PC-3 (cell line): Measurements from ENCODE around the gene CALML6. TPM values are rescaled to one million over a fixed set of nuclear protein-coding genes. Genes with fewer than 3 reads are reported as not detected.

Experiments used
- ATAC-seq: fragments of 200-7000 bp; cut with Tn5 transposase; 2 replicates; pipeline ENCODE4 v1.9.1; 2020; ENCODE audit warnings: mild to moderate bottlenecking, moderate library complexity
- BruUV-seq: library from RNA; stranded (reverse); fragments of 400-500 nt; replicated peaks from 2 replicates; lab custom pipeline; 2021; lab: Mats Ljungman, UMichigan
- CTCF ChIA-PET: fragments of 300-600 bp; sonication (Branson Sonifier 250); formaldehyde crosslinking; loops from one replicate; lab custom pipeline; 2022; ENCODE audit warnings: antibody characterized with exemption; lab: Charles Lee
- POLR2A ChIA-PET: fragments of 300-600 bp; sonication (Branson Sonifier 250); formaldehyde crosslinking; loops from one replicate; lab custom pipeline; 2022; ENCODE audit warnings: antibody characterized with exemption; ENCODE audit not compliant: unreplicated experiment; lab: Charles Lee
- DNase-seq: peaks from one replicate; pipeline ENCODE4 v3.0.0-alpha.2; 2015
- H2AFZ ChIP-seq: fragments of 300-600 bp; sonication (generic); 2 replicates; pipeline ENCODE4 v1.6.0; 2016; ENCODE audit warnings: antibody characterized with exemption, low read length
- H3F3A ChIP-seq: fragments of 300-600 bp; sonication (generic); one replicate; pipeline ENCODE4 v1.6.0; 2017; ENCODE audit warnings: antibody characterized with exemption, low read length, control low read depth, mild to moderate bottlenecking; ENCODE audit not compliant: unreplicated experiment
- H3K27ac ChIP-seq: fragments of 300-600 bp; sonication (generic); 2 replicates; pipeline ENCODE4 v1.5.1; 2016; ENCODE audit warnings: mild to moderate bottlenecking, low read length
- H3K27me3 ChIP-seq: fragments of 300-600 bp; sonication (generic); 2 replicates; pipeline ENCODE4 v1.6.1; 2016; ENCODE audit warnings: low read length, mixed read lengths
- H3K36me3 ChIP-seq: fragments of 300-600 bp; sonication (generic); 2 replicates; pipeline ENCODE4 v1.6.1; 2016; ENCODE audit warnings: low read depth, mixed run types, low read length, mixed read lengths
- H3K4me1 ChIP-seq: fragments of 300-600 bp; sonication (generic); 2 replicates; pipeline ENCODE4 v1.5.1; 2016; ENCODE audit warnings: low read length; ENCODE audit not compliant: insufficient read depth
- H3K4me2 ChIP-seq: fragments of 300-600 bp; sonication (generic); 2 replicates; pipeline ENCODE4 v1.6.0; 2016; ENCODE audit warnings: low read length
- H3K4me3 ChIP-seq: fragments of 300-600 bp; sonication (generic); 2 replicates; pipeline ENCODE4 v1.5.1; 2016; ENCODE audit warnings: mild to moderate bottlenecking, low read length, mixed read lengths
- H3K79me2 ChIP-seq: fragments of 300-600 bp; sonication (generic); 2 replicates; pipeline ENCODE4 v1.6.1; 2017; ENCODE audit warnings: low read length, mixed read lengths
- H3K9ac ChIP-seq: fragments of 300-600 bp; sonication (generic); 2 replicates; pipeline ENCODE4 v1.6.0; 2016; ENCODE audit warnings: mild to moderate bottlenecking, low read length
- H3K9me2 ChIP-seq: fragments of 300-600 bp; sonication (generic); replicated peaks from 2 replicates; pipeline ENCODE4 v1.6.1; 2016; ENCODE audit warnings: mixed run types, low read length, mixed read lengths
- H3K9me3 ChIP-seq: fragments of 300-600 bp; sonication (generic); 2 replicates; pipeline ENCODE4 v1.6.1; 2016; ENCODE audit warnings: low read length, mixed read lengths
- H4K20me1 ChIP-seq: fragments of 300-600 bp; sonication (generic); 2 replicates; pipeline ENCODE4 v1.6.1; 2016; ENCODE audit warnings: low read length, mixed read lengths
- EZH2 ChIP-seq: fragments of 300-600 bp; sonication (generic); IDR thresholded peaks from one replicate; pipeline ENCODE4 v1.6.1; 2017; ENCODE audit warnings: antibody characterized with exemption, mild to moderate bottlenecking, low read length; ENCODE audit not compliant: unreplicated experiment
- EZH2phosphoT487 ChIP-seq: fragments of 300-600 bp; sonication (generic); IDR thresholded peaks from 2 replicates; pipeline ENCODE4 v1.6.1; 2018; ENCODE audit warnings: mild to moderate bottlenecking, antibody characterized with exemption, low read length, borderline replicate concordance
- intact Hi-C: fragments of 100-400 bp; cut with micrococcal nuclease; formaldehyde crosslinking; loops from 2 replicates; pipeline ENCODE4 v1.9.0; 2023
- total RNA-seq: library from RNA; depleted of rRNA; stranded (reverse); fragments of >200 nt; gene quantifications from 2 replicates; pipeline ENCODE4 v1.2.3, GENCODE V29; 2014
- TF ChIP-seq, protein P1 (sequence below): fragments of 300-600 bp; sonication (generic); conservative IDR thresholded peaks from 2 replicates; pipeline ENCODE4 v1.5.1; 2017; ENCODE audit warnings: antibody characterized with exemption, low read depth, mild to moderate bottlenecking, low read length

CALML6 gene
- total RNA-seq, 1 experiment from 2014 or later = 1.7 TPM

- H3K27me3 ChIP-seq = peaks cover 13% of the 10 kb centered on the region
Observed at GRCh38 chr1:1945782-1946393, 30.8 kb downstream of the CALML6 start.

DNA sequence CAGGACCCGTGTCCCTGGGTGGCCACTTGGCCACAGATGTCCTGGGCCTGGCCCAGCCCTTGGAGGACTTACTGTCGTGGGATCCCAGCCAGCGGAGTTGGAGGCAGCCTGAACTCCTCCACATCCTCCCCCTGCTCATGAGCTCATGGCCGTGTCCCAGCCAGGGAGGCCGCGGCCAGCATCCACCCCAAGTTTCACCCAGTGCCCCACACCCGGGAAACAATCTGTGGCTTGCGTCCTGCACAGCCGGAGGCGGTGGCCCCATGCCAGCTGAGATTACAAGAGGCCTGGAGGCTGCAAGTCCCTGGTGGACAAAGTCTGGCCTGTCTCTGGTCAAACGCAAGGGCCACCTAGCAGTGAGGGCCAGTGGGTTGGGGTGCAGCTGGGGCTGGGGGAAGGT, 31.5 kb downstream of the CALML6 start:
- no peak overlapping the region for H3K27ac ChIP-seq

More at GRCh38 chr1:1945782-1946393, 30.8 kb downstream of the CALML6 start:
- Histone ChIP-seq H3K9ac (no peak overlapping the region), H2AFZ (no peak overlapping the region), H3K4me3 (no peak overlapping the region), H3F3A (no peaks in the 10 kb centered on the region), H3K4me1 (peaks cover 4% of the 10 kb centered on the region; the same call in 1 of the 2 replicates), H3K4me2 (no peak overlapping the region), H3K36me3 (no peaks in the 10 kb centered on the region), H3K27ac (no peak overlapping the region), H4K20me1 (no peaks in the 10 kb centered on the region), H3K9me2 (no peaks in the 10 kb centered on the region), H3K9me3 (no peaks in the 10 kb centered on the region), H3K79me2 (no peaks in the 10 kb centered on the region)
- POLR2A ChIA-PET = interaction anchor here (0.6 kb wide), 1 partner anchor 339 kb away, joined by 11 read pairs; no protein-coding TSS in a partner anchor
- ATAC-seq (no peak), DNase-seq (no peak)
- CTCF ChIA-PET = interaction anchor here (0.6 kb wide), 1 partner anchor 9 kb away, joined by 3 read pairs; no protein-coding TSS in a partner anchor
- TF ChIP-seq EZH2phosphoT487 = no peak
- no TSS peak for BruUV-seq
- intact Hi-C loops = loop anchor here (2.0 kb wide), 1 partner anchor 101 kb away; no protein-coding TSS in a partner anchor

GRCh38 chr1:1947493-1947892, 32.4 kb downstream of the CALML6 start:
- no peak for ATAC-seq
- ChIA-PET POLR2A (no interaction called here), CTCF (interaction anchor here (0.6 kb wide), 1 partner anchor 13 kb away, joined by 3 read pairs; no protein-coding TSS in a partner anchor)
- Histone ChIP-seq H3K27me3 (peaks cover 18% of the 10 kb centered on the region), H3K36me3 (no peaks in the 10 kb centered on the region), H3K4me3 (no peak overlapping the region), H4K20me1 (no peaks in the 10 kb centered on the region), H3K9me2 (no peaks in the 10 kb centered on the region), H3K9me3 (no peaks in the 10 kb centered on the region), H3K4me2 (no peak overlapping the region), H2AFZ (no peak overlapping the region), H3K79me2 (no peaks in the 10 kb centered on the region), H3F3A (no peaks in the 10 kb centered on the region), H3K9ac (no peak overlapping the region), H3K4me1 (peaks cover 4% of the 10 kb centered on the region; the same call in 1 of the 2 replicates), H3K27ac (no peak overlapping the region)
- intact Hi-C loops = no loop called here
- DNase-seq = no peak
- no TSS peak for BruUV-seq
- TF ChIP-seq EZH2 = no peak
- TF ChIP-seq, protein P1, sequence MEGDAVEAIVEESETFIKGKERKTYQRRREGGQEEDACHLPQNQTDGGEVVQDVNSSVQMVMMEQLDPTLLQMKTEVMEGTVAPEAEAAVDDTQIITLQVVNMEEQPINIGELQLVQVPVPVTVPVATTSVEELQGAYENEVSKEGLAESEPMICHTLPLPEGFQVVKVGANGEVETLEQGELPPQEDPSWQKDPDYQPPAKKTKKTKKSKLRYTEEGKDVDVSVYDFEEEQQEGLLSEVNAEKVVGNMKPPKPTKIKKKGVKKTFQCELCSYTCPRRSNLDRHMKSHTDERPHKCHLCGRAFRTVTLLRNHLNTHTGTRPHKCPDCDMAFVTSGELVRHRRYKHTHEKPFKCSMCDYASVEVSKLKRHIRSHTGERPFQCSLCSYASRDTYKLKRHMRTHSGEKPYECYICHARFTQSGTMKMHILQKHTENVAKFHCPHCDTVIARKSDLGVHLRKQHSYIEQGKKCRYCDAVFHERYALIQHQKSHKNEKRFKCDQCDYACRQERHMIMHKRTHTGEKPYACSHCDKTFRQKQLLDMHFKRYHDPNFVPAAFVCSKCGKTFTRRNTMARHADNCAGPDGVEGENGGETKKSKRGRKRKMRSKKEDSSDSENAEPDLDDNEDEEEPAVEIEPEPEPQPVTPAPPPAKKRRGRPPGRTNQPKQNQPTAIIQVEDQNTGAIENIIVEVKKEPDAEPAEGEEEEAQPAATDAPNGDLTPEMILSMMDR = no peak
- no peak for TF ChIP-seq EZH2phosphoT487

More for the DNA sequence above, 31.5 kb downstream of the CALML6 start:
- H3K9ac ChIP-seq = no peak overlapping the region
- no peak overlapping the region for H3K4me3 ChIP-seq
- no peak overlapping the region for H3K4me2 ChIP-seq
- ChIA-PET POLR2A (no interaction called here), CTCF (interaction anchor here (0.6 kb wide), 1 partner anchor 9 kb away, joined by 3 read pairs; no protein-coding TSS in a partner anchor)
- H3K4me1 ChIP-seq = peaks cover 4% of the 10 kb centered on the region; the same call in 1 of the 2 replicates
- no peaks in the 10 kb centered on the region for H3K36me3 ChIP-seq
- H3K9me2 ChIP-seq = no peaks in the 10 kb centered on the region
- no peaks in the 10 kb centered on the region for H3K79me2 ChIP-seq
- H3F3A ChIP-seq = no peaks in the 10 kb centered on the region
- BruUV-seq = no TSS peak
- no peak overlapping the region for H2AFZ ChIP-seq
- peaks cover 18% of the 10 kb centered on the region for H3K27me3 ChIP-seq
- DNase-seq = no peak
- no peaks in the 10 kb centered on the region for H4K20me1 ChIP-seq
- H3K9me3 ChIP-seq = no peaks in the 10 kb centered on the region
- no peak for ATAC-seq
- intact Hi-C loops = no loop called here
- no peak for TF ChIP-seq EZH2phosphoT487
- no peak for TF ChIP-seq EZH2
- TF ChIP-seq, protein P1 = no peak
